Muscle of leg (tissue), 9 donors: ENCODE data around the gene TRRAP. TPM values are rescaled to one million over a fixed set of nuclear protein-coding genes. Genes with fewer than 3 reads are reported as not detected.

Experiments
- polyA plus RNA-seq, 8 donors: library from polyadenylated mRNA; unstranded; fragments of 120-200 nt; gene quantifications; one replicate each; pipeline versions ENCODE4 v1.2.1 to v1.2.3, GENCODE V29; 2013; ENCODE audit warnings: inconsistent platforms in 1 of 8, low replicate concordance in 1 of 8; ENCODE audit not compliant: insufficient read length in 8 of 8, insufficient read depth in 1 of 8
- total RNA-seq: library from RNA; stranded (reverse); fragments of 120-200 nt; gene quantifications from one replicate; pipeline ENCODE4 v1.2.4, GENCODE V29; 2013

The TRRAP gene
- total and polyA plus RNA-seq, 9 donors, result 13.6 to 30.3 (median 24.3) TPM

Other genes with a start within 250 kb of the TRRAP start
- gene TMEM130, start 8.5 kb upstream of the TRRAP start, total RNA-seq, result 2.3 TPM
- 1 to 10 TPM; 3.1 to 6.6 (median 5.7) TPM for gene TMEM130, start 8.5 kb upstream of the TRRAP start, polyA plus RNA-seq